ENCODE results near the gene CNTRL.

Gene CNTRL

DNA sequence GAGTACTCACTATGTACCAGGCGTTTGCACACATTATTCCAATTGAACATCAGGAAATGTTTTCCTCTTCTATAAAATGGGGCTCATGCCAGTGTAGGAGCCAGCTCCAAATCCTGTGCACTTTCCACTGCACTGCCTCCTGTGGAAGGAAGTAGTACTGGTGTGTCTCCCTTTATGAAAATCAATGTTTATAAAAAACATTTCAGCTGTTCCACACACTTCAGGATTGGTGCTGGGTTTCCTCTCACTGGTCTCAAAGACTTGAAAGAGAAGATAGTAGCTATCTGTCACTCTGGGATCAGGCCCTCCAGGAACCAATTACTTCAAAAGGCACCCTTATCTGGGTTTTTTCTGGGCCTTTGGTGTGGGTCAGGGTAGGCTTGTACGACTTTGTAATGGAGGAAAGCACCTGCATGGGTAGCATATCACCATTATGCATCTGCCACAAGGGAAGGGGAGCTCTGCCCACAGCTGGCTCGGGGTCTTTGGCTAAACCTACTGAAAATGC is 94.4 kb downstream of the CNTRL start:
- no peak overlapping the region for H3K9ac ChIP-seq
- H3K9me3 ChIP-seq (ENCODE audit: control insufficient read depth, low read length): no peaks in the 10 kb centered on the region
- H3K4me1 ChIP-seq: no peaks in the 10 kb centered on the region
- H3K4me3 ChIP-seq (ENCODE audit: low read depth, low read length): no peak overlapping the region
- H3K79me2 ChIP-seq: no peaks in the 10 kb centered on the region
- H3K36me3 ChIP-seq (ENCODE audit: control insufficient read depth, insufficient read depth, low read length): no peaks in the 10 kb centered on the region
- TF ChIP-seq, protein P1, sequence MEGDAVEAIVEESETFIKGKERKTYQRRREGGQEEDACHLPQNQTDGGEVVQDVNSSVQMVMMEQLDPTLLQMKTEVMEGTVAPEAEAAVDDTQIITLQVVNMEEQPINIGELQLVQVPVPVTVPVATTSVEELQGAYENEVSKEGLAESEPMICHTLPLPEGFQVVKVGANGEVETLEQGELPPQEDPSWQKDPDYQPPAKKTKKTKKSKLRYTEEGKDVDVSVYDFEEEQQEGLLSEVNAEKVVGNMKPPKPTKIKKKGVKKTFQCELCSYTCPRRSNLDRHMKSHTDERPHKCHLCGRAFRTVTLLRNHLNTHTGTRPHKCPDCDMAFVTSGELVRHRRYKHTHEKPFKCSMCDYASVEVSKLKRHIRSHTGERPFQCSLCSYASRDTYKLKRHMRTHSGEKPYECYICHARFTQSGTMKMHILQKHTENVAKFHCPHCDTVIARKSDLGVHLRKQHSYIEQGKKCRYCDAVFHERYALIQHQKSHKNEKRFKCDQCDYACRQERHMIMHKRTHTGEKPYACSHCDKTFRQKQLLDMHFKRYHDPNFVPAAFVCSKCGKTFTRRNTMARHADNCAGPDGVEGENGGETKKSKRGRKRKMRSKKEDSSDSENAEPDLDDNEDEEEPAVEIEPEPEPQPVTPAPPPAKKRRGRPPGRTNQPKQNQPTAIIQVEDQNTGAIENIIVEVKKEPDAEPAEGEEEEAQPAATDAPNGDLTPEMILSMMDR (IDR thresholded peaks at IDR 0.05): no peak
- no peak overlapping the region for H3K4me2 ChIP-seq (ENCODE audit: low read length)
- no peak overlapping the region for H3K27ac ChIP-seq
- H3K27me3 ChIP-seq (ENCODE audit: control insufficient read depth, insufficient read depth, low read length): no peaks in the 10 kb centered on the region
- H2AFZ ChIP-seq: no peak overlapping the region

GRCh38 chr9:121171236-121171635 is 96.5 kb downstream of the CNTRL start:
- Histone ChIP-seq H3K4me2 (ENCODE audit: low read length) (no peak overlapping the region), H3K9me3 (ENCODE audit: control insufficient read depth, low read length) (no peaks in the 10 kb centered on the region), H3K4me3 (ENCODE audit: low read depth, low read length) (no peak overlapping the region), H3K9ac (no peak overlapping the region), H3K4me1 (no peaks in the 10 kb centered on the region), H3K27me3 (ENCODE audit: control insufficient read depth, insufficient read depth, low read length) (no peaks in the 10 kb centered on the region), H3K79me2 (no peaks in the 10 kb centered on the region), H3K36me3 (ENCODE audit: control insufficient read depth, insufficient read depth, low read length) (no peaks in the 10 kb centered on the region), H3K27ac (no peak overlapping the region), H2AFZ (no peak overlapping the region)
- TF ChIP-seq, protein P1 (IDR thresholded peaks at IDR 0.05): no peak

- no peak overlapping the region for H3K27ac ChIP-seq
- no peak overlapping the region for H3K9ac ChIP-seq
- TF ChIP-seq, protein P1 (IDR thresholded peaks at IDR 0.05): no peak
- no peak overlapping the region for H2AFZ ChIP-seq
- H3K27me3 ChIP-seq (ENCODE audit: control insufficient read depth, insufficient read depth, low read length): no peaks in the 10 kb centered on the region
- no peaks in the 10 kb centered on the region for H3K79me2 ChIP-seq
- H3K4me2 ChIP-seq (ENCODE audit: low read length): no peak overlapping the region
- H3K4me3 ChIP-seq (ENCODE audit: low read depth, low read length): no peak overlapping the region
- H3K4me1 ChIP-seq: no peaks in the 10 kb centered on the region
- H3K9me3 ChIP-seq (ENCODE audit: control insufficient read depth, low read length): no peaks in the 10 kb centered on the region
- no peaks in the 10 kb centered on the region for H3K36me3 ChIP-seq (ENCODE audit: control insufficient read depth, insufficient read depth, low read length)
These were observed 98.2 kb downstream of the CNTRL start for GRCh38 chr9:121172726-121173487.

DNA sequence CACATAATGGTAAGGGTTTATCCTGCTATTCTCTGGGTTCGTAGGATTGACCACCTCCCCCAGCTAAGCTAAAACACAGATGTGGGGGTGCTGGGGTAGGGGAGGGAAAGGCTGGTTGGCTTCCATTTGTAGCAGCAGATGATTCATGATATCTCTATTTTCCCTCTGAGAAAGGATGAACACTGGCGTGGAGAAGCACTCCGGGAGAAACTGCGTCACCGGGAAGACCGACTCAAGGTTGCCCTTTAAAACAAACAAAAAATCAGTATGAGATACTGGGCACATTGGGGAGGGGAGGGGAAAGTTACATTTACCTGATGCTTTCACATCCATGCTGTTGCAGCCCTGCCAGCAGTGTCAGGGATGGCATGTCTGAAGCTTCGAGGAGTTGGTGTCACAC is 98.7 kb downstream of the CNTRL start:
- Histone ChIP-seq H3K4me3 (ENCODE audit: low read depth, low read length) (no peak overlapping the region), H3K9ac (no peak overlapping the region), H3K79me2 (no peaks in the 10 kb centered on the region), H3K27ac (no peak overlapping the region), H3K4me1 (no peaks in the 10 kb centered on the region), H3K27me3 (ENCODE audit: control insufficient read depth, insufficient read depth, low read length) (no peaks in the 10 kb centered on the region), H2AFZ (no peak overlapping the region), H3K36me3 (ENCODE audit: control insufficient read depth, insufficient read depth, low read length) (no peaks in the 10 kb centered on the region), H3K9me3 (ENCODE audit: control insufficient read depth, low read length) (no peaks in the 10 kb centered on the region), H3K4me2 (ENCODE audit: low read length) (no peak overlapping the region)
- TF ChIP-seq, protein P1 (IDR thresholded peaks at IDR 0.05): no peak

All from parathyroid adenoma (tissue), 2 donors.